GM18502 (cell line): ENCODE measurements around the gene IMMP2L.

Experiments used
- ATAC-seq: cut with Tn5 transposase; IDR thresholded peaks from one replicate; pipeline ENCODE4 v1.9.1; 2021; ENCODE audit warnings: mild to moderate bottlenecking; ENCODE audit not compliant: unreplicated experiment, poor library complexity

The IMMP2L gene

DNA sequence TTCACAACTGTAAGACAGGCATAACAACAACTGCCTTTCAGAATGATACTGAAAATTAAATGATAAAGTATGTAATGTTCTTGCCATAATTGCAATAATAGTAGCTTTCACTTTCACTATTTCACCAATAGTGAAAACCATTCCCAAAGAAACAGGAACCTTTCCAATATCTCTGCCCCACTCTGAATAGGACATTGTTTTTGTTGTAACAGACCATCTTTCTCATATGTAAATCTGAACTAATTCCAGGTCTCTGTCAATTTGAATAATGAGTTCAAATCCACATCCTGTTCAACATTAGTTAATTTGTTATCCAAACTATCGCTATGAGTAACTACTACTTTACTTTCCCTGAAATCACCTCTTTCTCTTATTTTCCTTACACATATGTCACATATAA is 323.4 kb downstream of the IMMP2L start:
- ATAC-seq: no peak

DNA sequence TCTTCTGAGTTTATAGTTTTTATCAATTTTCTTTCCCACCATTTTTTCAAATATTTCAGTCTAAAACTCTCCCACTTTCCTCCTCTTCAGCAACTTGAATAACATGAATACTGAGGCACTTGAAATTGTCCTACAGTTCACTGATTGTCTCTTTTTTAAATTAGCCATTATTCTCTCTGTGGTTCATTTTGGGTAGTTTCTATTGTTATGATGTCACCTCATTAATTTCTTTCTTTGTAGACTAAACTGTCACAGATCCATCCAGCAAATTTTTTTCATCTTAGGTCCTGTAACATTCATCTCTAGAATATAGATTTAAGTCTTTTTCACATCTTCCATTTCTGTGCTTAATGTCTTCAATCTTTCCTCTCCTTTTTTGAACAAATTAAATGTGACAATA is 326.6 kb downstream of the IMMP2L start:
- no peak for ATAC-seq

DNA sequence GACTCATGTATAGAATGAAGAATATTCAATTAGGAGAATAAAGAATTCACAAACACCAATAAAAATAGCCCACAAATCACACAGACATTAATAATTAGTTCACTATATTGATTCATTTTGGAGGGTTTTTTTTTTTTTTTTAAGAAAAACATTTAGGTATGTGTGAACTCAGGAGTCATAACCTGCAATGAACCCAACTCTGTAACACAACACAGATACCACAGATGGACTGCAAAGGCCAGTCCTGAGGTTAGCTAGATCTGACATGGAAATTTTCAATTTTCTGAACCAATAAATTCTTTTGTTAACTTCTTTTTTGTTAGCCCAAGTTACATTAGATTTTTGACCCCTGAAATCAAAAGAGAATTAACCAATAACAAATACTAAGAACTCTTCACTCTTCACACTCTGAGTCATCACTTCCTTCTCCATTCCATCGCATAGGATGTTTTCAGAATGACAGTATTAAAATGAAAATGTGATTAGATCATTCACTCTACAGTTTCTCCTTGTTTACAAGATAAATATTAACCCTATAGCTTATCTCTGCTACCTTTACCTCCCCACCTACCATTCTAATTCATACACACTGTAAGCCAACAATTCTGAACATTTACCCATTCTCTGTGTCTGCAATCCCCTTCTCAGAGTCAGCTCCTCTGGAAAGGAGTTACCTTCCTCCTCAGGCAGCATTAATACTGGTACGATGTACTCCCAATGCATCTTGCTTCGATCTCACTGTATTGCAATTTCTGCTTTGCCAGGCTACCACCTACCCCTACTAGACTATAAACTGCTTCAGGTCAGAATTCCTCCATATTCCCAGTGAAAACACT is 329.8 kb downstream of the IMMP2L start:
- peak; percentile 88 for ATAC-seq

- no peak for ATAC-seq
Observed at GRCh38 chr7:111229916-111230315, 332.4 kb downstream of the IMMP2L start.

GRCh38 chr7:111229181-111229740 is 333.0 kb downstream of the IMMP2L start:
- ATAC-seq: no peak

GRCh38 chr7:111228437-111228836 is 333.9 kb downstream of the IMMP2L start:
- ATAC-seq: no peak

GRCh38 chr7:111226800-111227199 is 335.5 kb downstream of the IMMP2L start:
- ATAC-seq: no peak

DNA sequence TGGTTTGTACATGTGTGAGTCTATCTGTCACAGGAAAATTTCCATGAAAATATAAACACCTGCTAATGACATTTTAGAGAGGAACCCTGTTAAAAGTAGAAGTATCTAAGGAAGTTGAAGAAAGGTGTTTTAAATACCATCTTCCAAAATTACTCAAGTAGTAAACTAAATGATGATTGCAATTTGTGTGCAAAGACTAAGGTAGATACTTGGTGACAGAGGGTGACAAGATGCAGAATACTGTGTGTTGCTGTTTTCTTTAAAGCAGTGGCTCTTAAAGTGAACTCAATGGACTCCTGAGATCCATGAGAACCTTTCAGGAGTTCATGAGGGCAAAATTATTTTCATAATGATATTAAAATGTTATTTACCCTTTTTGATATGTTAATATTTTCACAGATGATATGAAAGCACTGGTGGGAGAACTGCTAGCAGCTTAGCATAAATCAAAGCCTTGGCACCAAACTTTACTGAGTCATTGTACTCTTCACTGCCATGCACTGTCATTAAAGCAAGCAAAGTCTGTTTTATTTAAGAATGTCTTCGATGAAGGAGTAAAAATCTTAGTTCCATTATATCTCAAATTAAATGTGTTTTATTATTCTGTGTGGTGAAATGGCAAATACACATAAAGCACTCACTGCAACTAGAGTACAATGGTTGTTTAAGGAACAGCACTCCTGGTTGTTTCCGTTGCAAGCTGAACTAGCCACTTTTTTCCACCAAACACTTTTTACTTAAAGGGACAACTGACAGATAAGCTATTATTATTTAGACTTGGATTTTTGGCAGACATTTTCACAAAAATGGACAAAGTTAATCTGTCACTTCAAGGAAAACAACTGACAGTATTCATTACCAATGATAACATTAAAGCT is 337.7 kb downstream of the IMMP2L start:
- ATAC-seq: no peak

- ATAC-seq: no peak
Observed at GRCh38 chr7:111223802-111224253, 338.5 kb downstream of the IMMP2L start.

- no peak for ATAC-seq
Observed at GRCh38 chr7:111215550-111215949, 346.7 kb downstream of the IMMP2L start.

DNA sequence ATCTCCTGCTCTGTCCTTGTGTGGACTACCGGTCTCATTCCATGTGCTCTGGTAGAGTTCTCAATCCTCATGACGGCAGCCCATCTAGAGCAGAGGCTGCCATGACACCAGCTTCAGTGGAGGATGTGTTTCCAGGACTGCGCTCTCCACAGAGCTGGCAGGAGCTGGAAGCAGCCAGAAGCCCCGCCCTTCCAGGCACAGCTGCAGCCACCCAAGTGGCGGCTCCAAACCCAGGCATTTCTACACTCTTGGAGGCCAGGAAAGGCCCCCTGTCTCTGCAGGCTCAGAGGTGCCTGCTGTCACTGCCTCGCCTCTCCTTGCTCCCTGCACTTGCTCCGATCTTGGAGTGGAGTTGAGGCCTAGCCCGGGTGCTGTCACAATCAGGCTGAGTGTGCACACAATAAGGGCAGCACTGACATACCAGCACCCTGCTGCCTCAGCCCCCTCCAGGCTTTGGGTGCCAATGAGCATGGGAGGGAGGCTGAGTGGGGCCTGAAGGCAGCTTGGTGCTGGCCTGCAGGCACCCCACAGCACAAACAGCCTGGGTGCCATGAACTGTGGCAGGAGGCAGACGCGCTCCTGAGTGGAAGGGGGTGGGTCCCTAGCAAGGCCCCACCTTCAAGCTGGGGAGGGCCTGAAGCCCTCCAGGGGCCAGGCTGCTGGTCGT is 349.3 kb downstream of the IMMP2L start:
- no peak for ATAC-seq

DNA sequence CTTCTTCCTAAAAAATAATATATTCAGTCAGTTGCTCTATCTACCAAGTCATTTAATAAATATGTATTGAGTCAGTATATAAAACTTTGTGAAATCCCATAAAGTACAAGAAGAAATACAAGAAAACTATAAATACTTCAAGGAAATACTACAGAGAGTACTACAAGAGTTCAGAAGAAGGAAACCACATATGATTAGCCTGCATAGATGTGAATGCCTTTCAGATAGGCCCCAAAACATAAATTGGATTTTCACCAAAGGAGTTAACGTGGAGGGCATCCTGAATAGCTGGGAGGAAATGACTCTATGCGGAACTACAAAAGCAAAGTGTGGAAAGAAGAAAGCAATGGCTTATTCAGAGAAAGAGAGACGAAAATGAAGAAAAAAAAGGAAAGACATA is 351.3 kb downstream of the IMMP2L start:
- no peak for ATAC-seq

DNA sequence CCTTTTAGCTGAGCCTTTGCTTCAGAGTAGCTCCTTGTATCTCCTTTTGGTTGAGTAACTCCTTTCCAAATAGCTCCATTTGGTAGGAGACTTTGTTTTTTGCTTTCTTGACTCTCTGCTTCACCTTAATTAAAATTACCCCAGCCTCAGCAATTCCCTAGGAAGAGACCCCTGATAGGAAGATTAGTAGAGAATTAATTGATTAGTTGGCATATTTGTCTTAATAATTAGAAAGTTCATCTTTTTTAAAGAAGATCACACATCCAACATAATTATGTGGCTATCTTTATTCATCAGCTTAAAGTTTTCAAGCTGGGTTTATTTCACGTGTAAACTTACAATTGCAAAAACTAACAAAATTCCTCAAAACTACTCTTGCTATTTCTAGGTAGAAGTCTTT is 352.2 kb downstream of the IMMP2L start:
- ATAC-seq: no peak

DNA sequence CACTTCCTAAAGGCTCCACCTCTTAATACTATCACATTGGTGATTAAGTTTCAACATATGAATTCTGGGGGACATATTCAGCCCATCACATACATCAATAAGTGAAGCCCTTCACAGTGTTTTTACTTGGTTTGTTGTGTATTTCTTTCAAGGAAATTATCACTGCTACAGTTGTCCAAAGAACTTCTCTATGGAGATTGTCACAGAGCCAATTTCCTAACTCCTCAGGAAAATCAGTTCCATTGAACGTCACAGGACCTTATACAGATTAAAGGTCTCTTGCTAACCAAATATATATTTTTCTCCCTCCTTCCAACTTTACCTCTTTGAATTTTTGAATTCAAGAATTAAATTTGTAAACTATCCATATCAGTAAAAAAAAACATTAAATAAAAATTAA is 357.0 kb downstream of the IMMP2L start:
- ATAC-seq: no peak

DNA sequence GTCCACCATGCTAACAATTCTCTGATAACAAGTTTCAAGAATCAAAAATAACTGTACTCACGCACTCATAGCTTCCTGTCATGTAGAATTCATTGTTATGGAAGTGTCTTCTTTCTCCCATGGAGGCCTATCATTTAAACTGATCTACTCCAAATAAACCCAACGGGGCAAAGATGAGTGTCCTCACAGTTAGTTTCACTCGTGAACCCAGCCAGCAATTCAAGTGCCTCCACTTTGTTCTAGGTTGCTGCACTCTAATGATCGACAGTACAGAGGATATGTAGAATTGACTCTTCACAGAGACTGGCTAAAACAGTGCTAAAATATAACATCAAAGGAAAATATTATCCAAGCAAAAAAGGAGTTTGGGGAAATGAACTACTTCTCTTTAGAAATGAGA is 360.0 kb downstream of the IMMP2L start:
- no peak for ATAC-seq

- ATAC-seq: no peak
Observed at GRCh38 chr7:111199643-111200042, 362.6 kb downstream of the IMMP2L start.

- no peak for ATAC-seq
Observed at GRCh38 chr7:111198255-111198654, 364.0 kb downstream of the IMMP2L start.

GRCh38 chr7:111196655-111197054 is 365.6 kb downstream of the IMMP2L start:
- ATAC-seq: no peak

DNA sequence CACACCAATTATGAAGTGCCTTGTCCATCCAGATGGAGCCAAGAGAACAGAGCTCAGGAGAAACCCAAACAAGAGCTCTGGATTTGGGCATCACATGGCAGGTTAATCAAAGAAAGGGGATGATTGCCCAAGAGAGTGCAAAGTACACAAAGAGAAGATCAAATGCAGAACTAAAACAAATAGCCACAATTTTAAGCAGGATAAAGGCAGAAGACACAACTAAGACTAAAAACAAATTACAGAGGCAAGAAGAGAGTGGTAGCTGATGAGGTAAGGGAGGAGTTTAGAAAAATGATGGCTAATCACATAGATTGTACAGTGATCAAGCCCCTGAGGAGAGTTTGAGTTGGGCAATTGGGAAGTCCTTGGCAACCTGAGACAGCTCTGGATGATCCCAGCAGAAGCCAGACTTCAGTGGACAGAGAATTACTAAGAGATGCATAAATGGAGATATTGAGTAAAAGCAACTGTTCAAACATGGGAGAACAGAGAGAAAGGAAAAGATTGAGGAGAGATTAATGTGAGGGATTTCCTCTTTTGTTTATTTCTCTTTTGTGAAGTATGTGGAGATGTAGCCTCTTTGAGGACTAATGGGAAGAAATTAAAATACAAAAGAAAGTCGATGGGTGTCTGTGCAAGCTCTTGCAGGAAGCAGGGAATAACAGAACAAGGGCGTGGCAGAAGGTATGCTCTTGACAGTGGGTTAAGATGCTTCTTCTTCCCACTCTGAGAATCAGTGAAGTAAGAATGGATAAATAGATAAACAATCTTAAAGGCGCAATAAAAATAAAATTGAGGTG is 369.5 kb downstream of the IMMP2L start:
- no peak for ATAC-seq

DNA sequence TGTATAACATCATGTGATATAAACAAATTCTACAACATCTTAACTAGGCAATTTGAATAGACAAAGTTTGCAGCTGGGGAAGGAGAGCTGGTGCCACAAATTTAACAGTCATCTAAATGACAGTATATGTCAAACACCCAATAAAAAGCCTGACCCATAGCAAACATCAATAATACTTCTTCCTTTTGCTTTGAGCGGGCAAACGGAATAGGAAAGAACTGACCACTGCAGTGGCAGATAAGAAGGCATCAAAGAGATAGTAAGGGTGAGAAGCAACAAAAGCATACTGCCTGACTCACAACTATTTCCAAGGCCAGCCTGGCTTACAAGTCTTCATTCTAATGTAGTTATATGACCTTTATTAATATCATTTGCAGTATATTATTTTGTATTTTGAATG is 371.5 kb downstream of the IMMP2L start:
- ATAC-seq: no peak
